Stromal cell of bone marrow (primary cell): ENCODE results near the gene MARVELD3.

Experiments used
- DNase-seq: peaks from one replicate; pipeline ENCODE4 v3.0.0-alpha.2; 2012; ENCODE audit warnings: low read depth

The MARVELD3 gene

DNA sequence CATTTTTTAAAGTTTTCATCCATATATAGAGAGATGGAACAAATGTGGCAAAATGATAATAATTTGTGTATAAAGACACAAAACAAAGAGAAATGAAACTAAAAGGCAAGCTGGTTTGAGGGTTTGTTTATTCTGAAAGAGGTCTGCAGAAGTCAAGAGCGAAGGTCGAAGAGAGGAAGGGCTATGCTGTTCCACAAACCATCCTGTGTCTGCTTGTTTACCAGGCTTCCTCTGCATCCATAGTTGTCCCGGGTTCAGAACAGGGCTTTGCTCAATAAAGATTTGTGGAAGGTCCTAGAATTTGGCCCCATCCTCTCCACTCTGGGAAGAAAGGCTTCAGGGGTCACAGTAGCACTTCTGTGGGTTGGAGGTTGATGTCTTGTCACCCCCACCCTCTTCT, 2.4 kb upstream of the MARVELD3 start:
- no peak for DNase-seq

GRCh38 chr16:71625113-71625850, 702 bp upstream of the MARVELD3 start:
- no peak for DNase-seq

DNA sequence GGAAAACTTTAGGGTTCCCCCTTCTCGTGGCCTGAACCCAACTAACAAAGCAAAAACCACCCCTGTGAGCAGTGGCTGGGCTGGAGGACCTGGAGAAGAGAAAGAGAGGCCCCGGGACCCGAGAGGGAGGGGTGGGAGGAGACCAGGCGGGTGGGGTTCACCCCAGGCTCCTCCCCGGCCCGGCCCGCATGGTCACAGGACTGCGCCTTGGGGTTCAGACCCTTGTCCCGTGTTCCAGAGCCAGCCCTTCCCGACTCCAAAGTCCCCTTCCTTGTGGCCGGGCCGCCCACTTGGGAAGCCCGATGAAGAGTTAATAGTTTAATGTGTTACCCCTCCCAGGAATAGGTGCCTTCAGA, 852 bp downstream of the MARVELD3 start:
- DNase-seq, result no peak

GRCh38 chr16:71627731-71628181, 1.8 kb downstream of the MARVELD3 start:
- DNase-seq, result no peak

- DNase-seq, result peak; percentile 28
Measured at GRCh38 chr16:71628810-71629209, 2.8 kb downstream of the MARVELD3 start.

GRCh38 chr16:71629278-71630016, 3.5 kb downstream of the MARVELD3 start:
- DNase-seq, result no peak

GRCh38 chr16:71630808-71631207, 4.8 kb downstream of the MARVELD3 start:
- no peak for DNase-seq

DNA sequence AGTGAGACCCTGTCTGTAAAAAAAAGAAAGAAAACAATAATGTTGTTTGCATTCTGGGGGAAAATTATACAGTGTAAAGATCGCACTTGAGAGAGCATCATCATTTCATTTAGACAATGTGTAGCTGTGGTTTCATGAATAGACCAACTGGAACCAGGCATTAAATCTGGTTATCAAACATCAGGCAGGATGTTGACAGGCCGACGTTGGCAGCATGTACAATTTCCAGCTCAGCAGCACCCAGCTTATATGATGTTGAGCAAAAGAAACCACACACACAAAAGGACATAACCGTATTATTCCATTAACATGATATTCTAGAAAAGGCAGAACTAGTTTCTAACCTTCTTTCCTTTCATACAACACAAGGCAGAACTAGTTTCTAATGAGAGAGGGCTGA, 5.8 kb downstream of the MARVELD3 start:
- no peak for DNase-seq

GRCh38 chr16:71635632-71636031, 9.6 kb downstream of the MARVELD3 start:
- no peak for DNase-seq

DNA sequence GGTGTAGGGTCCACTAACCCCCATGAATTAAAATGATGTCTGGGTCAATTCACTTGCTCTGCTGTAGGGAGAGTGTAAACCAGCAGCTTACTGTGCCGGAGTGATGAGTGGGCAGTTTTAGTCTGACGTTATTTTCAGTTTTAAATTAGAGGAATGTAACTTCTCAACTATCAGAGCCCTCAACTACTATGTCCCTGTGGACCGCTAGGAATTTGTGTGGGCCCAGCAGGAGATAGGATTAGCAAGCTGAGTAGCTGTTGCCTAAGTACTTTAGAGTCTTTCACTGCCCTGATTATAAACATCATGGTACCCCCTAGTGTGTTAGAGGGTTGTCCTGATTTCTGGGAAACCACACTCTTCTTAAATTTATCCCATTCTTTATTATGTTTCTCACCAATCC, 11.4 kb downstream of the MARVELD3 start:
- peak; percentile 83 for DNase-seq

DNA sequence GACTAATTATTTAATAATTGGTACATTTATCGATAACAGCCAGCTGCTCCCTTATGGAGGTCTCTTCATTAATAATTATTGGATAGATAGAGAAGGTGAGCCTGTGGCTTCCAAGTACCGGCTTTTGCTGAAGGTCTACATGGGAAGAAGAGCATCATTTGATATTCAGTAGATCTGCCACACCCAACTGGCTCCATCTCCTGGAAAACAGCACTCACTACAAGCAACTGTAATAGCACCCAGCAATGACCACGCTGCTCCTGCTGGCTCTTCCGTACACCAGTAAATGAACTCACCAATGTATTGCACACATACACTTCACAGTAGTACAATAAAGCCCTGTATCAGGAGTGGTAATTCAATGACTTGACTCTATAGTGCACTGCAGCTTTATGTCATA, 19.5 kb downstream of the MARVELD3 start:
- DNase-seq, result no peak

GRCh38 chr16:71647391-71647790, 21.4 kb downstream of the MARVELD3 start:
- DNase-seq, result no peak

DNA sequence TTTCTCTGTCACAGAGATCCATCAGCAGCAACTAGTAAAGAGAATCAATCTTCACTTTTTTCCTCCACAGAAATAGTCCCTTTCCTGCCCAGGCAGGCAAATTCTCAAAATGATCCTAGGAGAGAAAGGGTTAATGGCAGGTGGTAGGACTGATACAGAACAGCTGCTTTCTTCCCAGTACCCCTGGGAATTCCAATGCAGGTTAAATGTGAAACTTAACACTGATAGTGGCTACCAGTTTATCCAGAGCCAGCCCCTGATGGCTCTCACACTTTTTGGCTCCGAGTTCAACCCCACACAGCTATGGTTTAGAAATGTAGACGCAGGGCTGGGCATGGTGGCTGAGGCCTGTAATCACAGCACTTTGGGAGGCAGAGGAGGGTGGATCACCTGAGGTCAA, 22.2 kb downstream of the MARVELD3 start:
- no peak for DNase-seq

DNA sequence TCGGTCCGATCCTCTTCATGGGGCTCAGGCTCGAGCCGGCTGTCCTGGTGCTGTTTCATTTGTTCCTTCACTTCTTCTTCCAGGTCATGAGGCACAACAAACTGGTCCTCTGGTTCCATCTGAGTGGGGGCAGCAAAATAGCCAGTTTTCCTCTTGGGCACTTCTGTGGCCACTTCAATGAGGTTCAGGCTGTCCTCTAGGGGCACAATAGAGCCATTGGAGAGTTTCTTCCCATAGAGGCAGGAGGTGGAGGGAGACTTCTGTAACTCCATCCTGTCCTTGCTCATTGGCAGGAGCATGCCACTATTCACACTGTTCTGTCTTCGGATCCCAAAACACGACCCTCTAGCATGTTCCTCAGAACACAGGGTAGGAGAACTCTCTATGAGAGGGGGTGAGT, 22.9 kb downstream of the MARVELD3 start:
- DNase-seq, result no peak

DNA sequence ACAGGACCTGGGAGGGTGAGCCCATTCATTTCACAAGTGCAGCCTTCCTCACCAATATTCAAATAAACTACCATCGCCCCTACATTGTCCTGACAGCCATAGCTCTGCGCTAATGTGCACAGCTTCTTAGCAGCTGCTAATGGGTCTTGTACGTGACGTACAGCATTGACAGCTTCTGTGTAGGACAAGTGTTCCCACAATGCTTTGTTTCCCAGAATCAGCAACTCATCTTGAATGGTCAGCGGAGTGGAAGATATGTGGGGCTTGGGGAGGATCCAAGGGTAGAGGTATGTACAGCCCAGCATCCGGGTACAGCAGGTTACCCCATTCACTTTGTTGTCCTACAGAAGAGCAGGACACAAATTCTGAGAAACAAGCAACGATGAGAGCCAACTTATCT, 23.7 kb downstream of the MARVELD3 start:
- no peak for DNase-seq

- no peak for DNase-seq
Measured at GRCh38 chr16:71658771-71659170, 32.8 kb downstream of the MARVELD3 start.

- DNase-seq, result no peak
Measured at GRCh38 chr16:71659471-71659870, 33.5 kb downstream of the MARVELD3 start.

GRCh38 chr16:71666264-71666663, 40.3 kb downstream of the MARVELD3 start:
- no peak for DNase-seq

- DNase-seq, result no peak
Measured at GRCh38 chr16:71666928-71667707, 41.1 kb downstream of the MARVELD3 start.

DNA sequence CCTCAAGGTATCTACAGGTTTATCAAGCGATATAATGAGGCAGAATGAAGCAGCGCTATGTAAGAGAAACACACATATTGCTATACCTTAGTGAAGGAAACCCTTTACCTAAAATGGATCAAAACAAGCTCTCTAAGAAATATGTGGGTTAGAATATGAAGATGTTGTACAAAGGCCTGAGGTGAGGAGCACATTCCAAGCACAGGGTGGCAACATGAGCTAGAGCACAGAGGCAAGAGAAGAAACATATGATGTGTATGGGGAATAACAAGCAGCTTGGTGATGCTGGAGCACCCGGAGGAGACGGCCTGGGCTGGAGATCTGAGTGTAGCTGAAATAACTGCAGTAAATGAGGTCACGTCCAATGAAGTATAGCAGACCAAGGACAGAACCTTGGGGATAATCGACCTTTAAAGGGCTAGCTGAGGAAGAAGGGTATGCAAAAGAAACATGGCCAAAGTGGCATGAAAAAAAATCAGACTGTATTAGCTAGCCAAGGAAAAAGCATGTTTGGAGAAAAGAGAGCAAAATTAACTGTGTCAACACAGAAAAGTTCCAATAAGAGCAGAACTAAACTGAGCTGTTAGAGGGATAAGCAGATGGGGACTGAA, 44.0 kb downstream of the MARVELD3 start:
- DNase-seq, result no peak

DNA sequence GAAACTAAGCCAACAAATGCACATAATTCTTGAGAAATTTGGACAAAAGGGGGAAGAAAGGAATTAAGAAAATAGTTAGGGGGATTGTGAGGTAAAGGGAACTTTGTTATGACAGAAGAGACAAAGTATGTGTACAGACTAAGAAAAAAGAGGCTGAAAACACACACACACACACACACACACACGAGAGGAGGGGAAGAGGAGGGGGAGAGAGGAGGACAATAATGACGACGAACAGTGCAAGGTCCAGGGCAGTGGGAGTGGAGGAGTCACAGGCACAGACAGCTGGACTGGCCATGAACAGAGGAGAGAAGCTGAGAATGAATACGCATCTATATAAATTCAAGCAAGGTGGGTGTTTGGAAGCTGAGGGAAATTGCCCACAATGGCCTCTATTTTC, 44.6 kb downstream of the MARVELD3 start:
- DNase-seq, result no peak

GRCh38 chr16:71671165-71671564, 45.2 kb downstream of the MARVELD3 start:
- no peak for DNase-seq
